ENCODE results near the gene TUBA4A. TPM values are rescaled to one million over a fixed set of nuclear protein-coding genes. Genes with fewer than 3 reads are reported as not detected.

Gene TUBA4A
- total and polyA plus RNA-seq, 9 of the 15 experiments (the other 6 are each of a cell fraction or from before 2014, with no cell fraction given), result 25.1 to 174 (median 42.4) TPM

GRCh38 chr2:219218732-219219701, 34.7 kb downstream of the TUBA4A start, which contains the start of gene ABCB6 (continued):
- TF ChIP-seq CBX8 (IDR thresholded peaks at IDR 0.05; ENCODE audit: borderline replicate concordance, extremely low read depth, low read depth, low read length, poor library complexity, severe bottlenecking) (no peak), CC2D1A (IDR thresholded peaks at IDR 0.05) (no peak), CBFA2T3 (IDR thresholded peaks at IDR 0.05) (no peak), POLR2AphosphoS5 (IDR thresholded peaks at IDR 0.05; ENCODE audit: control insufficient read depth, insufficient read depth, low read depth, low read length) (peak; percentile 73; the same call in 1 of the 2 replicates), KDM4B (IDR thresholded peaks at IDR 0.05; ENCODE audit: borderline replicate concordance in 2 of 2, low read depth in 1 of 2) (0 out of 4 replicates have a peak, but pooled peaks of 1 of the 2 experiments have one; percentile 24), ZNF764 (CRISPR knock-in tag; IDR thresholded peaks at IDR 0.05; ENCODE audit: low read depth) (no peak), SNRNP70 (optimal IDR thresholded peaks at IDR 0.05; ENCODE audit: low read depth, low read length) (no peak), ZNF717 (CRISPR knock-in tag; IDR thresholded peaks at IDR 0.05) (peak; percentile 61; the same call in 1 of the 2 replicates), ARID4B (CRISPR knock-in tag; IDR thresholded peaks at IDR 0.05) (peak; percentile 85), POLR2AphosphoS2 (IDR thresholded peaks at IDR 0.05; ENCODE audit: low read length) (peak; percentile 93), ATF6 (CRISPR knock-in tag; IDR thresholded peaks at IDR 0.05) (0 out of 2 replicates have a peak, but pooled peaks have one; percentile 83), RBFOX2 (IDR thresholded peaks at IDR 0.05; ENCODE audit: low read depth, low read length) (peak; percentile 84), BRF2 (IDR thresholded peaks at IDR 0.05; ENCODE audit: borderline replicate concordance, insufficient read depth, insufficient read length) (no peak), SUPT5H (IDR thresholded peaks at IDR 0.05) (peak; percentile 83), BRD9 (IDR thresholded peaks at IDR 0.05; ENCODE audit: low read depth, partially characterized antibody) (no peak), ERF (CRISPR knock-in tag; IDR thresholded peaks at IDR 0.05) (peak; percentile 87), SRSF3 (IDR thresholded peaks at IDR 0.05; ENCODE audit: insufficient read depth, low read length) (no peak)
